Hematopoietic multipotent progenitor cell (in vitro differentiated cells): ENCODE data around the gene RPS6KB1. TPM values are rescaled to one million over a fixed set of nuclear protein-coding genes. Genes with fewer than 3 reads are reported as not detected.
A peak's percentile ranks its signal among the peaks of the same experiment; 100 is the strongest.
"Not testable (repeated sequence)": the region's sequence is repeated elsewhere in the genome, so short reads cannot be mapped to it uniquely, and the experiment has no call there.

Experiments
- DNase-seq, 3 donors: peaks; one replicate each; pipeline ENCODE4 v3.0.0-alpha.2; 2011 to 2015; ENCODE audit warnings: low read depth in 2 of 3, low spot score in 2 of 3
- total RNA-seq: library from RNA; depleted of rRNA; stranded (reverse); fragments of >200 nt; gene quantifications from one replicate; pipeline ENCODE4 v1.2.3, GENCODE V29; 2012

The RPS6KB1 gene
- 11.3 TPM for total RNA-seq

DNA sequence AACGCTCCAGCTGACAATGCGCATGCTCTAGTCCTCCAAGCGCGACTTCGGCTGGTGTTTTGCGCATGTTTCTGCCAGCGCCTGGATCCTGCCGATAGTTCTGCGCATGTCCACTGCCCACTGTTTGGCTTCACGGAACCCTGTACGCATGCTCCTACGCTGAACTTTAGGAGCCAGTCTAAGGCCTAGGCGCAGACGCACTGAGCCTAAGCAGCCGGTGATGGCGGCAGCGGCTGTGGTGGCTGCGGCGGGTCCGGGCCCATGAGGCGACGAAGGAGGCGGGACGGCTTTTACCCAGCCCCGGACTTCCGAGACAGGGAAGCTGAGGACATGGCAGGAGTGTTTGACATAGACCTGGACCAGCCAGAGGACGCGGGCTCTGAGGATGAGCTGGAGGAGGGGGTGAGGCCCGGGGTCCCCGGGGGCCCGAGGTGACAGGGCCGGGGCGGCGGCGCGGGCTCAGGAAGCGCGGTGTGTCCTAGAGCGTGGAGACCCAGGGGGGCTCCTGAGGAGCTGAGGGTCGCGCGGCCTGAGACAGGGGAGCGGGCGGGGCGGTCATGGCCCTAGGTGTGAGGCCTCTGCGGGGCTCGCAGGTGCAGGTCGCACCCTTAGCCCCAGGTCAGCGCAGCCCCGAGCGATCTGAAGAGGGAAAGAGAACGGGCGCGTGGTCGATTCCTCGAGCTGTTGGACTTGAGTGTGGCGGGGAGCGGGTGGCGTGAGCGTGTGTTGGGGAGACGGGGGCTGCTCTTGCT lies at the start of gene RPS6KB1, which contains the start of gene TUBD1:
Gene RPS6KB1 (plus strand): TSS at position 198 of the 752 bp plus-strand sequence. CDS start 64 bp downstream, at position 262.
Gene TUBD1 (minus strand): TSS at position 20 of the 752 bp plus-strand sequence. CDS start 1,941 bp downstream, outside the sequence.
- DNase-seq: peak; percentile 97 to 99 (median 99)

- no peak for DNase-seq
These were observed 47.9 kb upstream of the RPS6KB1 start for GRCh38 chr17:59844884-59845594.

GRCh38 chr17:59845595-59846393 lies 47.1 kb upstream of the RPS6KB1 start:
- DNase-seq: peak in 1 of 3 donors; percentile 69

DNA sequence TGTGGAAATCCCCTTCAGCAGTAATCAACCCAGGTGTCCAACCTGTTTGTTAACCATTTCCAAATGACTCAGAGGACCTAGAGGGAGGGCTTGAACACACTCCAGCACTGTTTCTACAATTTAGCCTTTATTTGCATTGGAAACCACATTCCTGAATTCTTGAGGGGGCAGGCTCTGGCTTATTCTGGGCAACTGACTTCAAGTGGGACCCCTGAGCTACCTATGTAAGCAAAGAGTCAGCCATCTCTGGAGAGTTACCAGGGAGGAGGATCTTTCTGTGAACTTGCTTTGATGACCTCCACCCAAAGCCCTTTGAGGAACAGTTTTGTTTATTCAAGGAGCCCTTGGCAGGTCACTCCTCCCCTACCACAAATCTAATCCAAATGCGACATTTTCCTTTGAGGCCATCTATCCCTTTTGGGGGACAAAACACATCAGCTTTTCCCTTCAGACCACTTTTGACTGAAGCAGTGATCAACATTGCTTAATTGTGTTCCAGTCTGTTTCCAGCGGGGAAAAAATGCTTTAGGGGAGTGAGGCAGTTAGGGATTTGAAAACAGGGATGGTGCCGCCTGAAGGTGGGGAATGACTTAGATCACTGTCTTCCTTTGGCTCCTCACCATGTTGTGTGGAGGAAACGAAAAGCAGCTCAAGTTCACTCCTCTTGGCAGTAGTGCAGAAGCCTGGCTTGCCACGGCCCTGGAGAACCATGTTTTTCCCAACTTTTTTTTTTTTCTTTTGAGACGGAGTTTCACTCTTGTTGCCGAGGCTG lies 46.3 kb upstream of the RPS6KB1 start:
- DNase-seq: peak in 2 of 3 donors; percentile 68 to 76

DNA sequence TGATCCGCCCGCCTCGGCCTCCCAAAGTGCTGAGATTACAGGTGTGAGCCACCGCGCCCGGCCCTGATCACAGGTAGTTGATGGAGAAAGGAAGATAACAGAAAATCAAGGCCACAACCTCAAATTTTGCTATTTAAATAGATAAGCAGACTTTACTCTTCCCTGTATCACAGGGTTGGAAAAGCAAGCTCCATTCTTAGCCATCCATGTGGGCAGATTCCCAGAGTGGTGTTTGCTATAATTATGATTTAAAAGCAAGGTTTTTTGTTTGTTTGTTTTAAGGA lies 44.6 kb upstream of the RPS6KB1 start:
- no peak for DNase-seq

DNA sequence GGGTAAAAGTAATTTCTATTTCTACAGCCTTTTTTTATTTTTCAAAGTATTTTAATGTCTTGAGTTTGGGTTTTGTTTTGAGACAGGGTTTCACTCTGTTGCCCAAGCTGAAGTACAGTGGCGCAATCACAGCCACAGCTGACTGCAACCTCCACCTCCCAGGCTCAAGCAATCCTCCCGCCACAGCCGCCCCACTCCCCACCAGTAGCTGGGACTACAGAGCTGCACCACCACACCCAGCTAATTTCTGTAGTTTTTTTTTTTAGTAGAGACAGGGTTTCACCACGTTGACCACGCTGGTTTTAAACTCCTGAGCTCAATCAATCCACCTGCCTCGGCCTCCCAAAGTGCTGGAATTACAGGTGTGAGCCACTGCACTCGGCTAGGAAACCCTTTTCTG lies 44.1 kb upstream of the RPS6KB1 start:
- peak in 1 of 3 donors; percentile 56 for DNase-seq

DNA sequence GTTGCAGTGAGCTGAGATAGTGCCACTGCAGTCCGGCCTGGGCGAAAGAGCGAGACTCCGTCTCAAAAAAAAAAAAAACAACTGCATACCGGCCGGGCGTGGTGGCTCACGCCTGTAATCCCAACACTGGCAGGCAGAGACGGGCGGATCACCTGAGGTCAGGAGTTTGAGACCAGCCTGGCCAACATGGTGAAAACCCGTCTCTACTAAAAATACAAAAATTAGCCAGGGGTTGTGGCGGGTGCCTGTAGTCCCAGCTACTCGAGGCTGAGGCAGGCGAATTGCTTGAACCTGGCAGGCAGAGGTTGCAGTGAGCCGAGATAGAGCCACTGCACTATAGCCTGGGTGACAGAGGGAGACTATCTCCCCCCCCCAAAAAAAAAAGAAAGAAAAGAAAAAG lies 42.6 kb upstream of the RPS6KB1 start:
- DNase-seq: not testable (repeated sequence)

DNA sequence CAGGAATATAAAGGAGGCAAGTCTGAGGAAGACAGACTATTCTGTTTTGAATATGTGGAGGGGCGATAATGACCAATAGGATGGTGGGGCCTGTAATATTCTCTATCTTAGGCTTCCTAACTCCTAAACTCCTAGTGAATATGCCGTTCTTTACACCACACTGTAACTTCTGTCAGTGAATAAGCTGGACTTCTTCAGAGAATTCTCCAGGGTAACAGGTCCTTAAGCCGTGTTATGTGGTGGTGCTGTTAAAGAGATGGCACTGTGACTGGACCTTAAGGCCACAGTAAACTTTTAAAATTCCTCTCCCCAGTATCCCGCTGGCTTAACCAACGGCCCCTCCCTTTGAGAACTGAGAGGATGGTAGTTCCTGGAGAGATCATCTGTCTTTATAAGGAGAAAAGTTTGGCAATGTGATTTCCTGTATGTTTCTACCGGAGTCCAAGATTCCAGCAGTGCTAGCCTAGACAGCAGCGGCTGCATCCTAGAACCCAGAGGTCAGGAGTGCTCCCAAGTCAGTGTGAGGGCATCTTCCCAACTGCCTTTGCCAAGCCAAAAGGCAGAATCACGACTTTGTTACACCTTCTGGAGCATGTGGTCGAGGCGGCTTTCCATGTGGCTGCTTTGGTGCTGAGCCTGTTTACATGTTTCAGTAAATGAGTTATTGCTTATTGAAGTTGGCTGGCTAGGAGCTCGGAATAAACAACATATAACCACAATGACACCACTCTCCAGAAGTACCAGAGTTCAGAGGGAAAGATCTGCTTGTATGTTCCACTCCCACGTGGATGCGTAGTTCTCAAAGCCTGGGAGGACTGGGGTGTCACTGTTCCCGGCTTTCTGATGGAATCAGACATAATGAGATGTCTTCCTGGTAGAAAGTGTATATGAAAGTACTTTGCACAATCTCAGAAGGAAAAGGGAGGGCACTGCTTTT lies 41.2 kb upstream of the RPS6KB1 start:
- DNase-seq: no peak

GRCh38 chr17:59852847-59853167 lies 40.1 kb upstream of the RPS6KB1 start:
- not testable (repeated sequence) for DNase-seq

DNA sequence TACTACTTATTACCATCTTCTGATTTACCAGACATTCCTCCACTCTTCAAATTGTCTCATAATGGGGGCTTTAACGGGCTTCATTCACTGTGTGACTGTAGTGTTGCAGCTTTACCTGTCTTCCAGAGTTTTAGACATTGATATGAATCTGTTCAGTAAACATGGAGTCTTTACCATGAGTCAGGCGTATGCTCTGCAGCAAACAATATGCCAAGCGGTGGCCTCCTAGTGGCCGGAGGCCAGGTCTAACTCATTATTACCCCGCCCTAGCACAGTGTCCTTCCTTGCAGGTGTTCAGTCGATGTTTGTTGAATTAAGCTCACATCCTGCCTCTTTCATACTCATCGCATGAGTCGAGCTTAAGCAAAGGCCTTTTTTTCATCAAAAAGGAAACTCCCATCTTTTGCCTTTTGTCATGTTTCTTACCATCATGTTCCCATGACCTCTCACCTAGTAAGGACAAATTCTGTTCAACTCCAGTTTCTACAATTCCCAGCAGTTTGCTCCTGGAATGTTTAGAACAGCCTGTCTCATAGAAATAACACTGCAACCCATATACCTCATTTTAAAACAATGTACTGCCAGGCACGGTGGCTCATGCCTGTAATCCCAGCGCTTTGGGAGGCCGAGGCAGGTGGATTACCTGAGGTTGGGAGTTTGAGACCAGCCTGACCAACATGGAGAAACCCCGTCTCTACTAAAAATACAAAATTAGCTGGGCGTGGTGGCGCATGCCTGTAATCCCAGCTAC lies 39.6 kb upstream of the RPS6KB1 start:
- DNase-seq: peak in 1 of 3 donors; percentile 43

GRCh38 chr17:59853919-59854729 lies 38.8 kb upstream of the RPS6KB1 start:
- not testable (repeated sequence) for DNase-seq

GRCh38 chr17:59856859-59857794 lies 35.8 kb upstream of the RPS6KB1 start:
- no peak for DNase-seq

- no peak for DNase-seq
These were observed 34.6 kb upstream of the RPS6KB1 start for GRCh38 chr17:59858167-59858816.

- DNase-seq: no peak
These were observed 34.0 kb upstream of the RPS6KB1 start for GRCh38 chr17:59858932-59859331.

DNA sequence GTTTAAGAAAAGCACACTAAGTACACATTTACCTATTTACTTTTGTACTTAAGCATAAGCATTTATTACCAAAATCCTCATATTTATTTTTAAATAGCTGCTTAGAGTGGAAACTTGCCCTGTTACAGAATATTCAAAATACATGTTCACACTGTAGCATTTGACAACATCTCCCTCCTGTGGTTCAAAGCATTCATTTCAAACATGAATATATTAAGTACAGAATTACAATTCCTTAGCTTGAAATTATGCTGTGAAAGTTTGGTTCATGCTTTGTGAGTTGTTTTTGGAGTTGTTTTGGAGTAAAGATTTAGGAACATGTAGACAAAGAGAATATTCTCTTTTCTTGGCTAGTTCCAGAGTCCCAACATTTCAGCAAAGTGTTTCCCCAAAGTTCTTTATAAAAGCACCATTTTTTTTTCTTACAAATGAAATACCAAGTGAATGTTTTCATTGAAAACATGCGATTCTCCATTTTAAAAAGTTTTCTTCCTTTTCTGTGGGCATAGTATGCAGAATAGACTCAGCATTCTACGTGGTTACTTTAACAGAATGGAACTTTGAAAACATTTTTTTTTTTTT lies 33.4 kb upstream of the RPS6KB1 start:
- peak in 1 of 3 donors; percentile 84 for DNase-seq

DNA sequence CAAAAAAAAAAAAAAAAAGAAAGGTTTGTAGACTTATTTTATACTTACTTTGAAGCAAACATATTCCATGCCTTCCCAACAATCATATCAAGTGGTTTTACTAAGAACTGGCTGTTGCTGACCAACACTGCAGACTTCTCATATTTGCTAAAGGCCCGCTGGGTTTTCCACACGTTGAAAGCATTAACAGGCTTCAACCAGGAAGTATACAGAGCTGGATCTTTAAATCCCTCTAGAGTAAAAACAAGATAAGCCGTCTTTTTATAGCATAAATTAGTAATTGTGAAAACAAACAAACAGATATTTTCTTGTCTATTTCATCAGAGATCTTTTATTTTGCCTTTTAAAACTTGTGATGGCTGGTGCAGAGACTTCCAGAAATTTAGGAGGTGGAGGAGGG lies 29.3 kb upstream of the RPS6KB1 start:
- no peak for DNase-seq
